ENCODE measurements around the gene FSCB.

DNA sequence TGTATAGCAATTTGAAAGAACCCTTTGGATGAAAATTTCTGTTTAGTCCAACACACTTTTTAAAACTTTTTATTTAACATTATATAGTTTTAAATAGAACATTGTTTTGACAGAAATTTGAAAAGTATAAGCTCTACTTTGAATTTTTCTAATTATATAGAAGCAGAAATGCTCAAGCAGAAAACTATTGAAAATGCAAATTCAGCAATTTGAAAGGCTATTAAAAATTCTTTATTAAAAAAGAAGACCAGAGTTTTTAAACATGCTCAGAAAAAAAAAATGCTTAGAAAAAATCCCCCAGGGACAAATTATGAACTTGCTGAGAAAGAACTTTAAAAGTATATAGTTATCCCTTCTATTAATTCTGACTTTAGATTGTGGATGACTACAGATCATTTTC is 21.1 kb upstream of the FSCB start:
- TF ChIP-seq, protein P1, sequence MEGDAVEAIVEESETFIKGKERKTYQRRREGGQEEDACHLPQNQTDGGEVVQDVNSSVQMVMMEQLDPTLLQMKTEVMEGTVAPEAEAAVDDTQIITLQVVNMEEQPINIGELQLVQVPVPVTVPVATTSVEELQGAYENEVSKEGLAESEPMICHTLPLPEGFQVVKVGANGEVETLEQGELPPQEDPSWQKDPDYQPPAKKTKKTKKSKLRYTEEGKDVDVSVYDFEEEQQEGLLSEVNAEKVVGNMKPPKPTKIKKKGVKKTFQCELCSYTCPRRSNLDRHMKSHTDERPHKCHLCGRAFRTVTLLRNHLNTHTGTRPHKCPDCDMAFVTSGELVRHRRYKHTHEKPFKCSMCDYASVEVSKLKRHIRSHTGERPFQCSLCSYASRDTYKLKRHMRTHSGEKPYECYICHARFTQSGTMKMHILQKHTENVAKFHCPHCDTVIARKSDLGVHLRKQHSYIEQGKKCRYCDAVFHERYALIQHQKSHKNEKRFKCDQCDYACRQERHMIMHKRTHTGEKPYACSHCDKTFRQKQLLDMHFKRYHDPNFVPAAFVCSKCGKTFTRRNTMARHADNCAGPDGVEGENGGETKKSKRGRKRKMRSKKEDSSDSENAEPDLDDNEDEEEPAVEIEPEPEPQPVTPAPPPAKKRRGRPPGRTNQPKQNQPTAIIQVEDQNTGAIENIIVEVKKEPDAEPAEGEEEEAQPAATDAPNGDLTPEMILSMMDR (IDR thresholded peaks at IDR 0.05), result no peak
- TF ChIP-seq POLR2A (IDR thresholded peaks at IDR 0.05), result no peak
- no peak for TF ChIP-seq POLR2AphosphoS5 (IDR thresholded peaks at IDR 0.05)
- TF ChIP-seq EP300 (IDR thresholded peaks at IDR 0.05), result no peak

Measured in gastroesophageal sphincter (tissue), 3 donors.